Astrocyte (in vitro differentiated cells and primary cell): ENCODE data around the gene LRMDA. TPM values are rescaled to one million over a fixed set of nuclear protein-coding genes. Genes with fewer than 3 reads are reported as not detected.

Experiments
- DNase-seq: peaks from one replicate; pipeline ENCODE4 v3.0.0-alpha.2; 2010; ENCODE audit warnings: low read depth
- FAIRE-seq: peaks from 2 replicates; lab custom pipeline; 2011; peaks lifted over from hg19 to GRCh38; lab: Jason Lieb, UNC
- H2AFZ ChIP-seq: 2 replicates; pipeline ENCODE4 v1.6.0; 2012; ENCODE audit warnings: low read depth, low read length, inconsistent platforms
- H3K27ac ChIP-seq: 2 replicates; pipeline ENCODE4 v1.5.1; 2011; ENCODE audit warnings: low read depth, low read length, inconsistent platforms
- H3K27me3 ChIP-seq: 2 replicates; pipeline ENCODE4 v1.6.0; 2011; ENCODE audit warnings: low read length, inconsistent platforms; ENCODE audit not compliant: insufficient read depth
- H3K36me3 ChIP-seq: 2 replicates; pipeline ENCODE4 v1.5.1; 2011; ENCODE audit warnings: low read length, inconsistent platforms; ENCODE audit not compliant: insufficient read depth
- H3K4me1 ChIP-seq: 2 replicates; pipeline ENCODE4 v1.5.1; 2011; ENCODE audit warnings: low read length, inconsistent platforms; ENCODE audit not compliant: insufficient read depth
- H3K4me2 ChIP-seq: 2 replicates; pipeline ENCODE4 v1.6.0; 2012; ENCODE audit warnings: low read length, inconsistent platforms
- H3K4me3 ChIP-seq: 2 replicates; pipeline ENCODE4 v1.5.1; 2011; ENCODE audit warnings: low read depth, mild to moderate bottlenecking, low read length, inconsistent platforms; ENCODE audit not compliant: insufficient read depth
- H3K79me2 ChIP-seq: 2 replicates; pipeline ENCODE4 v1.6.0; 2012; ENCODE audit warnings: mild to moderate bottlenecking, low read length, inconsistent platforms; ENCODE audit not compliant: insufficient read depth
- H3K9ac ChIP-seq: 2 replicates; pipeline ENCODE4 v1.6.0; 2012; ENCODE audit warnings: mild to moderate bottlenecking, low read length, inconsistent platforms
- H3K9me3 ChIP-seq: 2 replicates; pipeline ENCODE4 v1.5.1; 2012; ENCODE audit warnings: low read depth, mild to moderate bottlenecking, low read length, inconsistent platforms; ENCODE audit not compliant: insufficient read depth
- H4K20me1 ChIP-seq: 2 replicates; pipeline ENCODE4 v1.6.0; 2012; ENCODE audit warnings: low read length, inconsistent platforms; ENCODE audit not compliant: insufficient read depth
- H3K27ac Mint-ChIP-seq: one replicate; pipeline ENCODE4 v1.8.0; 2021; ENCODE audit warnings: mild to moderate bottlenecking, mixed read lengths; ENCODE audit not compliant: unreplicated experiment
- H3K27me3 Mint-ChIP-seq: one replicate; pipeline ENCODE4 v1.8.0; 2021; ENCODE audit warnings: low read depth, mixed read lengths; ENCODE audit not compliant: unreplicated experiment
- H3K36me3 Mint-ChIP-seq: one replicate; pipeline ENCODE4 v1.8.0; 2021; ENCODE audit warnings: low read depth, mixed read lengths; ENCODE audit not compliant: unreplicated experiment
- H3K4me1 Mint-ChIP-seq: one replicate; pipeline ENCODE4 v1.8.0; 2021; ENCODE audit warnings: low read depth, mixed read lengths; ENCODE audit not compliant: unreplicated experiment
- H3K4me3 Mint-ChIP-seq: one replicate; pipeline ENCODE4 v1.8.0; 2021; ENCODE audit warnings: mild to moderate bottlenecking, moderate library complexity, mixed read lengths; ENCODE audit not compliant: unreplicated experiment
- H3K9me3 Mint-ChIP-seq: one replicate; pipeline ENCODE4 v1.8.0; 2021; ENCODE audit warnings: mild to moderate bottlenecking, mixed read lengths; ENCODE audit not compliant: unreplicated experiment
- EZH2 ChIP-seq: IDR thresholded peaks from 2 replicates; pipeline ENCODE4 v1.6.1; 2012; ENCODE audit warnings: mild to moderate bottlenecking, low read length, inconsistent platforms; ENCODE audit not compliant: insufficient read depth
- total RNA-seq: library from RNA; stranded (reverse); gene quantifications from 2 replicates; pipeline ENCODE4 v1.2.1, GENCODE V29; 2021
- TF ChIP-seq, protein P1 (sequence below): IDR thresholded peaks from 2 replicates; pipeline ENCODE4 v1.5.1; 2011; ENCODE audit warnings: low read depth, mild to moderate bottlenecking, inconsistent platforms, low read length, moderate library complexity; ENCODE audit not compliant: insufficient read depth

Gene LRMDA
- total RNA-seq, 1 donor from 2014 or later = 2.7 TPM

DNA sequence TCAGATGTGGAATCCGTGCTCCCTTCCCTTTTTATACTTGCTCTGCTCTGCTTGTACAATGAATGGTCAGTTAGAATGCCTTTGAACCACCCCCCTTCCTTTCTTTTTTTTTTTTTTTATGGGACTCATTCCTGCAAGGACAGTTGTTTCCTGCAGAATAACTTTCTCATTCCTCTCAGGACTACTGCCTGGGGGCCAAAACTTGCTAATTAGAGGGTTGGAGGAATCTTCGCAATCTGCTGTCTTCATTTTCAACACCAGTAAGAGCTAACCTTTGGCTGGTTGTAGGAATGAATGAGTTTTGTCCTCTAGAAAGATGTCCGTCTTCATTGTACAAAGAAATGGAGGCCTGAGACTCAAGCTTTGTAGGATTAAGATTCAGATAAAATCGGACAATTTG lies 868.1 kb downstream of the LRMDA start:
- H3K27me3 ChIP-seq = no peaks in the 10 kb centered on the region
- DNase-seq (no peak), FAIRE-seq (no peak)
- no peak overlapping the region for H3K4me3 ChIP-seq
- peaks cover 28% of the 10 kb centered on the region for H3K4me1 Mint-ChIP-seq
- H3K9me3 ChIP-seq = no peaks in the 10 kb centered on the region
- H3K9me3 Mint-ChIP-seq = no peaks in the 10 kb centered on the region
- no peaks in the 10 kb centered on the region for H3K36me3 ChIP-seq
- no peaks in the 10 kb centered on the region for H3K36me3 Mint-ChIP-seq
- H3K4me3 Mint-ChIP-seq = no peak overlapping the region
- H3K4me2 ChIP-seq = no peak overlapping the region
- H3K27me3 Mint-ChIP-seq = no peaks in the 10 kb centered on the region
- H4K20me1 ChIP-seq = no peaks in the 10 kb centered on the region
- H3K79me2 ChIP-seq = no peaks in the 10 kb centered on the region
- peaks cover 9% of the 10 kb centered on the region for H3K4me1 ChIP-seq
- no peak for TF ChIP-seq EZH2
- TF ChIP-seq, protein P1, sequence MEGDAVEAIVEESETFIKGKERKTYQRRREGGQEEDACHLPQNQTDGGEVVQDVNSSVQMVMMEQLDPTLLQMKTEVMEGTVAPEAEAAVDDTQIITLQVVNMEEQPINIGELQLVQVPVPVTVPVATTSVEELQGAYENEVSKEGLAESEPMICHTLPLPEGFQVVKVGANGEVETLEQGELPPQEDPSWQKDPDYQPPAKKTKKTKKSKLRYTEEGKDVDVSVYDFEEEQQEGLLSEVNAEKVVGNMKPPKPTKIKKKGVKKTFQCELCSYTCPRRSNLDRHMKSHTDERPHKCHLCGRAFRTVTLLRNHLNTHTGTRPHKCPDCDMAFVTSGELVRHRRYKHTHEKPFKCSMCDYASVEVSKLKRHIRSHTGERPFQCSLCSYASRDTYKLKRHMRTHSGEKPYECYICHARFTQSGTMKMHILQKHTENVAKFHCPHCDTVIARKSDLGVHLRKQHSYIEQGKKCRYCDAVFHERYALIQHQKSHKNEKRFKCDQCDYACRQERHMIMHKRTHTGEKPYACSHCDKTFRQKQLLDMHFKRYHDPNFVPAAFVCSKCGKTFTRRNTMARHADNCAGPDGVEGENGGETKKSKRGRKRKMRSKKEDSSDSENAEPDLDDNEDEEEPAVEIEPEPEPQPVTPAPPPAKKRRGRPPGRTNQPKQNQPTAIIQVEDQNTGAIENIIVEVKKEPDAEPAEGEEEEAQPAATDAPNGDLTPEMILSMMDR = no peak
- no peak overlapping the region for H3K27ac ChIP-seq
- H2AFZ ChIP-seq = no peak overlapping the region
- H3K9ac ChIP-seq = no peak overlapping the region
- no peak overlapping the region for H3K27ac Mint-ChIP-seq

DNA sequence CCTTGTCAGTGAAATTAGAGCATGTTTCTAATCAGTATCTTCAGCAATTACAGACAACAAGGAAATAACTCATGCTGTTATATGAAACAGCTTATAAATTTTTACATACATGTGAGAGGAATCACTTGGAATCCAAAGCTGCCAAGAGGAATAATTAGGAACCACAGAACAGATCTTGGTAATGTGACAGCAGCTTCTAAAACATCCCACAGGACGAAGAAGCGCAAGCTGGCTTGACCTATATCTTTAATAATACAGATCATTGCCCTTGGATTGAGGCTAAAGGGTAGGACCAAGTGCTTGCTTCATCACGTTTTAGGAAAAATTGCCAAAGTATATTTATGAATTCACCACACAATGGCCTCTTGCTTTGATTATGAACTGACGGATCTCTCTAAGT lies 869.8 kb downstream of the LRMDA start:
- Mint-ChIP-seq H3K4me1 (peaks cover 34% of the 10 kb centered on the region), H3K27me3 (no peaks in the 10 kb centered on the region), H3K4me3 (no peak overlapping the region), H3K9me3 (no peaks in the 10 kb centered on the region), H3K27ac (no peak overlapping the region), H3K36me3 (no peaks in the 10 kb centered on the region)
- Histone ChIP-seq H3K36me3 (no peaks in the 10 kb centered on the region), H3K9ac (no peak overlapping the region), H3K4me1 (peaks cover 14% of the 10 kb centered on the region), H3K9me3 (no peaks in the 10 kb centered on the region), H4K20me1 (no peaks in the 10 kb centered on the region), H3K27ac (no peak overlapping the region), H2AFZ (no peak overlapping the region), H3K4me2 (no peak overlapping the region), H3K4me3 (no peak overlapping the region), H3K79me2 (no peaks in the 10 kb centered on the region), H3K27me3 (no peaks in the 10 kb centered on the region)
- FAIRE-seq = no peak
- TF ChIP-seq EZH2 = no peak
- TF ChIP-seq, protein P1 = no peak
- no peak for DNase-seq

DNA sequence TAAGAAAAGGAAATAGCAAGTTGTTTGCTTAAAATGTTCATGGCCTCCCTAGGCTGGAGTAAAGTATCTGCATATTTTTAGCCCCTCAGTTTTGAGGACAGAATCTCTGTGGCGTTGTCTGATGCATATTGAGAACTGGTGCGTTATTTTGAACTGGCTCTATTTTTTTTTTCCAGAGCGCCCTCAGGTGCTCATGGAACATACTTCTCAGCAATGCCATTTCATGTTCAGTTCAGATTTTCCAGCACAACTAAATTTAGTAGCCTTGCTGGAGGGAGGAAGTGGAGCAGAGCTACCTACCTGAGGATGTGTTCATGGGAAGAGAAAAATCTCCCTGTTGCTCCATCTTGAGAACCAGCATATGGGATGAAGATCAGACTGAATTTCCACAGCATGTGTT lies 870.5 kb downstream of the LRMDA start:
- FAIRE-seq = no peak
- no peaks in the 10 kb centered on the region for H3K36me3 Mint-ChIP-seq

More for the DNA sequence above, 870.5 kb downstream of the LRMDA start:
- Mint-ChIP-seq H3K27ac (peak overlapping the region; percentile 8), H3K27me3 (no peaks in the 10 kb centered on the region), H3K4me1 (peaks cover 41% of the 10 kb centered on the region), H3K9me3 (no peaks in the 10 kb centered on the region), H3K4me3 (no peak overlapping the region)
- no peaks in the 10 kb centered on the region for H3K9me3 ChIP-seq
- H3K27ac ChIP-seq = no peak overlapping the region
- H3K9ac ChIP-seq = no peak overlapping the region
- TF ChIP-seq, protein P1 = no peak
- TF ChIP-seq EZH2 = no peak
- H3K27me3 ChIP-seq = no peaks in the 10 kb centered on the region
- no peaks in the 10 kb centered on the region for H4K20me1 ChIP-seq
- DNase-seq = no peak
- no peak overlapping the region for H3K4me3 ChIP-seq
- no peak overlapping the region for H2AFZ ChIP-seq
- no peak overlapping the region for H3K4me2 ChIP-seq
- peaks cover 14% of the 10 kb centered on the region for H3K4me1 ChIP-seq
- H3K36me3 ChIP-seq = no peaks in the 10 kb centered on the region
- H3K79me2 ChIP-seq = no peaks in the 10 kb centered on the region
